ENCODE data around the gene ATG9B. TPM values are rescaled to one million over a fixed set of nuclear protein-coding genes. Genes with fewer than 3 reads are reported as not detected.

ATG9B gene
- total and polyA plus RNA-seq, 2 donors (not counting 1 experiment from before 2014, with no cell fraction given): 5.1 to 7.2 TPM

- Histone ChIP-seq H3K4me2 (replicated peaks; ENCODE audit: low read depth, low read length, poor library complexity, severe bottlenecking) (peak overlapping the region; percentile 92), H3K79me2 (ENCODE audit: control insufficient read depth, insufficient read depth, low read length) (no peaks in the 10 kb centered on the region), H4K20me1 (ENCODE audit: control insufficient read depth, insufficient read depth, low read length, poor library complexity, severe bottlenecking) (no peaks in the 10 kb centered on the region), H3K36me3 (replicated peaks in 1 of 2; ENCODE audit: control extremely low read depth in 1 of 2, control insufficient read depth in 1 of 2, extremely low read depth in 1 of 2, insufficient read depth in 2 of 2, low read length in 1 of 2) (no peaks in the 10 kb centered on the region), H3K4me1 (ENCODE audit: control insufficient read depth in 2 of 2, insufficient read depth in 2 of 2, low read length in 2 of 2) (peaks cover 37 to 42% of the 10 kb centered on the region in 2 donors), H3K27ac (ENCODE audit: low read length in 2 of 2) (no peak overlapping the region), H2AFZ (ENCODE audit: insufficient read depth, low read depth, low read length, poor library complexity, severe bottlenecking) (peak overlapping the region; percentile 83), H3K27me3 (replicated peaks in 1 of 4; ENCODE audit: control extremely low read depth in 1 of 4, control insufficient read depth in 3 of 4, insufficient read depth in 4 of 4, low read length in 3 of 4) (peaks cover 0 to 50% (median 30%) of the 10 kb centered on the region in 4 experiments), H3K4me3 (ENCODE audit: control extremely low read depth in 1 of 5, extremely low read depth in 1 of 5, insufficient read depth in 1 of 5, low read depth in 2 of 5, low read length in 4 of 5) (peak overlapping the region in 3 of 5 experiments; percentile 60 to 74 (median 65)), H3K9me3 (ENCODE audit: control extremely low read depth in 1 of 3, control insufficient read depth in 2 of 3, insufficient read depth in 1 of 3, low read length in 2 of 3) (peaks cover 0 to 30% (median 0%) of the 10 kb centered on the region in 3 donors), H3K9ac (ENCODE audit: low read length) (peak overlapping the region; percentile 66)
- POLR2A ChIA-PET: no interaction called here
- no peak for DNase-seq
- H3K27ac Mint-ChIP-seq: peak overlapping the region; percentile 56
- peaks cover 21% of the 10 kb centered on the region for H3K27me3 Mint-ChIP-seq
- no peaks in the 10 kb centered on the region for H3K9me3 Mint-ChIP-seq (ENCODE audit: insufficient read depth)
- CTCF ChIA-PET: interaction anchor here (0.9 to 1.9 kb wide), 6 partner anchors 8 to 43 kb away, joined by 3 to 6 read pairs (median 4); no protein-coding TSS in a partner anchor
- intact Hi-C loops (cut with micrococcal nuclease): loop anchor here (2.0 to 5.0 kb wide), 2 partner anchors 37 to 107 kb away; partner anchors contain the start of genes FASTK and TMUB1
- WGBS (ENCODE audit: insufficient coverage): 97% methylated on average over 4 of the region's 9 CpGs
- H3K4me1 Mint-ChIP-seq: peaks cover 44% of the 10 kb centered on the region
- H3K4me3 Mint-ChIP-seq: peak overlapping the region; percentile 76
- no peak for ATAC-seq (ENCODE audit: low read depth)
- no peak for TF ChIP-seq CTCF (IDR thresholded peaks at IDR 0.05)
- TF ChIP-seq EZH2 (IDR thresholded peaks at IDR 0.05; ENCODE audit: borderline replicate concordance, insufficient read depth, low read depth, low read length, poor library complexity, severe bottlenecking): no peak
Measured at GRCh38 chr7:150975536-150976319, 48.6 kb downstream of the ATG9B start.
